HepG2 (cell line): ENCODE data around the gene ZMYND8.

ENCODE experiments used
- TARDBP ChIP-seq: sonication (generic); formaldehyde crosslinking; IDR thresholded peaks from 2 replicates; pipeline ENCODE4 v1.8.0; 2022; ENCODE audit warnings: mild to moderate bottlenecking, missing genetic modification reagents
- TF ChIP-seq, protein P1 (sequence below), 2 experiments: fragments of 450-650 bp in 1 of 2; sonication (generic) in 1 of 2; formaldehyde crosslinking in 1 of 2; IDR thresholded peaks; 2 replicates each; pipeline versions ENCODE4 v1.6.1 to v1.8.0; 2016 to 2022; ENCODE audit warnings: antibody characterized with exemption in 1 of 2, mild to moderate bottlenecking in 1 of 2, missing genetic modification reagents in 1 of 2

- no peak for TF ChIP-seq TARDBP (CRISPR knock-in tag)
- TF ChIP-seq, protein P1, sequence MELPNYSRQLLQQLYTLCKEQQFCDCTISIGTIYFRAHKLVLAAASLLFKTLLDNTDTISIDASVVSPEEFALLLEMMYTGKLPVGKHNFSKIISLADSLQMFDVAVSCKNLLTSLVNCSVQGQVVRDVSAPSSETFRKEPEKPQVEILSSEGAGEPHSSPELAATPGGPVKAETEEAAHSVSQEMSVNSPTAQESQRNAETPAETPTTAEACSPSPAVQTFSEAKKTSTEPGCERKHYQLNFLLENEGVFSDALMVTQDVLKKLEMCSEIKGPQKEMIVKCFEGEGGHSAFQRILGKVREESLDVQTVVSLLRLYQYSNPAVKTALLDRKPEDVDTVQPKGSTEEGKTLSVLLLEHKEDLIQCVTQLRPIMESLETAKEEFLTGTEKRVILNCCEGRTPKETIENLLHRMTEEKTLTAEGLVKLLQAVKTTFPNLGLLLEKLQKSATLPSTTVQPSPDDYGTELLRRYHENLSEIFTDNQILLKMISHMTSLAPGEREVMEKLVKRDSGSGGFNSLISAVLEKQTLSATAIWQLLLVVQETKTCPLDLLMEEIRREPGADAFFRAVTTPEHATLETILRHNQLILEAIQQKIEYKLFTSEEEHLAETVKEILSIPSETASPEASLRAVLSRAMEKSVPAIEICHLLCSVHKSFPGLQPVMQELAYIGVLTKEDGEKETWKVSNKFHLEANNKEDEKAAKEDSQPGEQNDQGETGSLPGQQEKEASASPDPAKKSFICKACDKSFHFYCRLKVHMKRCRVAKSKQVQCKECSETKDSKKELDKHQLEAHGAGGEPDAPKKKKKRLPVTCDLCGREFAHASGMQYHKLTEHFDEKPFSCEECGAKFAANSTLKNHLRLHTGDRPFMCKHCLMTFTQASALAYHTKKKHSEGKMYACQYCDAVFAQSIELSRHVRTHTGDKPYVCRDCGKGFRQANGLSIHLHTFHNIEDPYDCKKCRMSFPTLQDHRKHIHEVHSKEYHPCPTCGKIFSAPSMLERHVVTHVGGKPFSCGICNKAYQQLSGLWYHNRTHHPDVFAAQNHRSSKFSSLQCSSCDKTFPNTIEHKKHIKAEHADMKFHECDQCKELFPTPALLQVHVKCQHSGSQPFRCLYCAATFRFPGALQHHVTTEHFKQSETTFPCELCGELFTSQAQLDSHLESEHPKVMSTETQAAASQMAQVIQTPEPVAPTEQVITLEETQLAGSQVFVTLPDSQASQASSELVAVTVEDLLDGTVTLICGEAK (IDR thresholded peaks at IDR 0.05): no peak
- TF ChIP-seq, protein P1 (CRISPR knock-in tag; IDR thresholded peaks at IDR 0.05): no peak
These were observed 115.1 kb downstream of the ZMYND8 start for GRCh38 chr20:47241345-47241781.
